Measurements from ENCODE around the gene STRIP1.

Gene STRIP1

DNA sequence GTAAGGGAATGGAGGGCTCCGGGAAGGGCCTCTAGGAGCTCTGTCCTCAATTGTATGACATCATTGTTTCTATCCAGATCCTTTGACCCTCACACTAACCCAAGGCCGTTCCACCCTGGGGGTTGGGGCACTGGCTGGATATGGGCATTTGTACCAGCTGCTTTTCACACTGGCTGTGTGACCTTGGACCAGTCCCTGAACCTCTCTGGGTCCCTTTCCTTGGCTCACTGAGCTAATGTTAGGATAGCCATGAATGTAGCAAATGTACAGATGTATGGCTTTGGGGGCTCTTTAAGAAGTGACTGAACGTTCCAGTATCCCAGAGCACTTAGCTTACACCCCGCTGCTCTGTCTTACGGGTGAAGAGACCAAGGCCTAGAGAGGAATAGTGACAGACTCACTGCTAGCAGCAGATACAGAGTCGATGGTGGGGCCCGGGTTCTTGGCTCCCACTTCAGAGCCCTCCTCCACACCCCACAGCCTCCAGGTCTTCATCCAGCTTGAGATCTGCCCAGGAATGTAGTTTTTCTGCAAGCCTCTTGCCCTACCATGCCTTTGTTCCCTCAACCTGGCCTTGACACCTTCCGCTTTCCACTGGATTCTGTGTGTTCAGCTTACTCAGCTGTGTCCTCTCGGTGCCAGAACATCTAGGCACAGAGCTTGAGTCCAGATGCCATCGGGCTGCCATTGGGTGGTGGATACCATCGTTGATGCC, 63.2 kb downstream of the STRIP1 start:
- TF ChIP-seq, protein P1, sequence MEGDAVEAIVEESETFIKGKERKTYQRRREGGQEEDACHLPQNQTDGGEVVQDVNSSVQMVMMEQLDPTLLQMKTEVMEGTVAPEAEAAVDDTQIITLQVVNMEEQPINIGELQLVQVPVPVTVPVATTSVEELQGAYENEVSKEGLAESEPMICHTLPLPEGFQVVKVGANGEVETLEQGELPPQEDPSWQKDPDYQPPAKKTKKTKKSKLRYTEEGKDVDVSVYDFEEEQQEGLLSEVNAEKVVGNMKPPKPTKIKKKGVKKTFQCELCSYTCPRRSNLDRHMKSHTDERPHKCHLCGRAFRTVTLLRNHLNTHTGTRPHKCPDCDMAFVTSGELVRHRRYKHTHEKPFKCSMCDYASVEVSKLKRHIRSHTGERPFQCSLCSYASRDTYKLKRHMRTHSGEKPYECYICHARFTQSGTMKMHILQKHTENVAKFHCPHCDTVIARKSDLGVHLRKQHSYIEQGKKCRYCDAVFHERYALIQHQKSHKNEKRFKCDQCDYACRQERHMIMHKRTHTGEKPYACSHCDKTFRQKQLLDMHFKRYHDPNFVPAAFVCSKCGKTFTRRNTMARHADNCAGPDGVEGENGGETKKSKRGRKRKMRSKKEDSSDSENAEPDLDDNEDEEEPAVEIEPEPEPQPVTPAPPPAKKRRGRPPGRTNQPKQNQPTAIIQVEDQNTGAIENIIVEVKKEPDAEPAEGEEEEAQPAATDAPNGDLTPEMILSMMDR (IDR thresholded peaks at IDR 0.05; ENCODE audit: low read depth, low read length, missing control alignments) = no peak
- DNase-seq (ENCODE audit: low read depth) = no peak
- H3K4me3 ChIP-seq (ENCODE audit: low read depth, low read length) = no peak overlapping the region
- in situ Hi-C loops (cut with HindIII; ENCODE audit: low sequenced_read_pairs) = no loop called here

DNA sequence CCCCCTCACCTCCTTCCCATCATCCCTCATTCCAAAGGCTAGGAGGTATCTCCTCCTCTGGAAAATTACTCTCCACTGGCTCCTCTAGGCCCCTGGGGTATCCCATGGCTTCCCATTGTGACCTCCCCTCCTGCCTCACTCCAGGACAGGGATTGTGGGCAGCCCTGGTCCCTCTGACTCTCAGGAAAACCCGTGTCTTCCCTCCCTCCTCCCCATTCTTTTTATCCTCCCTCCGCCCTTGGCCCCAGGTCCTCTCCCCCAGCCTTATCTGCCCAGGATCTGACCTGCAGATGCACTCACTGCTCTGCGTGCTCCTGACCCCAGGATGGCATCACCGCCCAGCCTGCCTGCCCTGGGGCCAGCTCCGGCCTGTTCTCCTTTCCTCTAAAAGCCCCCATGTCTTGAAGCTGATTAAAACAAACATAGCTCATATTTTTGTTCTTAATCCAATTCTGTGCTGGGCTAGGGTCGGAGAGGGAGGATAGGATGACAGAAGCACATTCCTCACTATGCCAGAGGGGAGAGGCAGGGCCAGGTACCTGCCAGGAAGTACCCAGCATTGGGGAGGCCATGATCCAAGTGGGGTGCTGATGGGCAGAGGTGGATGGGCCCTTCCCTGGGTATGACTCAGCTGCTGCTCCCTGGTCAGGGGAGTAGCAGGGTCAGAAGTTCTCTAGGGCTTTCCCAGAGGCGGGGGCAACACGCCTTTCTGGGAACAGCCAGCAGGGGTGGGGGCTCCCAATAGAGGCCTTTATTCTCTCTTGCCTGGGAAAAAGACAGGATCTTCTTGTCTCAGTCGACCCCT, 64.0 kb downstream of the STRIP1 start:
- TF ChIP-seq, protein P1 (IDR thresholded peaks at IDR 0.05; ENCODE audit: low read depth, low read length, missing control alignments) = no peak
- in situ Hi-C loops (cut with HindIII; ENCODE audit: low sequenced_read_pairs) = no loop called here
- no peak for DNase-seq (ENCODE audit: low read depth)
- H3K4me3 ChIP-seq (ENCODE audit: low read depth, low read length) = no peak overlapping the region

DNA sequence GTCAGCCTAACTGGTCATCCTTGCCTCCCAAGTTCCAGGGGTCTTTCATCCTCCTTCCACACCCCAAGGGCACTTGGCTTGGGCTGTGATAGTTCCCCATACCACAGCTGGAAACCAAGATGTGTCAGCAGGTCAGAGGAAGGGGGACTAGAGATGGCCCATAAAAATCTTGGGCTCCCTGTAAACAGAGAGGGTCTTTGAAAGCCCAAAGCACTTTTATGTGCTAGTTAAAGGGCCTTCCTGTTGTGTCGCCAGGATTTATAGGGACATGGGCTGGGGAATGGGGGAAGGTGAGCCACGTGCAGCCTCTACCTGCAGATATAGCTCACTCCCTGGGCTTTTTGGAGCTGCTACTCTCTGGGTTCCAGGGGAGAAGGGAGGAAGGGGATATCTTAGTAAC, 65.9 kb downstream of the STRIP1 start:
- DNase-seq (ENCODE audit: low read depth) = no peak
- in situ Hi-C loops (cut with HindIII; ENCODE audit: low sequenced_read_pairs) = no loop called here
- no peak overlapping the region for H3K4me3 ChIP-seq (ENCODE audit: low read depth, low read length)
- TF ChIP-seq, protein P1 (IDR thresholded peaks at IDR 0.05; ENCODE audit: low read depth, low read length, missing control alignments) = no peak

DNA sequence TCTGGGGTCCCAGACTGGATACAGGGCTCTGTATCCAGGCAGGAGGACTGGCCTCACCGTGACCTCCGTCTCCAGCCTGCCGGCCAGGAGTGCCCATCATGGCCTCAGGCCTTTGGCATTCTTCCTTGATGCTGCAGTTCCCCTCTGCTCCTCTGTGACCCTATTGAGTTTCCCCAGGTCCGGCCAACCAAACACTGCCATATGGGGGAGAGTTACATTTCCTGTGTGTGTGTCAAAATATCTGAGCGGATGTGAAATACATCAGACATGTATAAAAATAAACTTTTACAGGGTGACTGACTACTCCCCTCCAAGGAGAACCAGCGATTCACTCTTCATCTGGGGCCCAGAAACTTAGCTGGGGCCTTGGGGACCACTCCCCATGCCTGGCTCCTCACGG, 67.7 kb downstream of the STRIP1 start:
- DNase-seq (ENCODE audit: low read depth) = no peak
- TF ChIP-seq, protein P1 (IDR thresholded peaks at IDR 0.05; ENCODE audit: low read depth, low read length, missing control alignments) = no peak
- in situ Hi-C loops (cut with HindIII; ENCODE audit: low sequenced_read_pairs) = no loop called here
- no peak overlapping the region for H3K4me3 ChIP-seq (ENCODE audit: low read depth, low read length)
